Measurements from ENCODE around the gene CRYBG1.

GRCh38 chr6:106579281-106579680 lies 218.8 kb downstream of the CRYBG1 start:
- TF ChIP-seq, protein P1, sequence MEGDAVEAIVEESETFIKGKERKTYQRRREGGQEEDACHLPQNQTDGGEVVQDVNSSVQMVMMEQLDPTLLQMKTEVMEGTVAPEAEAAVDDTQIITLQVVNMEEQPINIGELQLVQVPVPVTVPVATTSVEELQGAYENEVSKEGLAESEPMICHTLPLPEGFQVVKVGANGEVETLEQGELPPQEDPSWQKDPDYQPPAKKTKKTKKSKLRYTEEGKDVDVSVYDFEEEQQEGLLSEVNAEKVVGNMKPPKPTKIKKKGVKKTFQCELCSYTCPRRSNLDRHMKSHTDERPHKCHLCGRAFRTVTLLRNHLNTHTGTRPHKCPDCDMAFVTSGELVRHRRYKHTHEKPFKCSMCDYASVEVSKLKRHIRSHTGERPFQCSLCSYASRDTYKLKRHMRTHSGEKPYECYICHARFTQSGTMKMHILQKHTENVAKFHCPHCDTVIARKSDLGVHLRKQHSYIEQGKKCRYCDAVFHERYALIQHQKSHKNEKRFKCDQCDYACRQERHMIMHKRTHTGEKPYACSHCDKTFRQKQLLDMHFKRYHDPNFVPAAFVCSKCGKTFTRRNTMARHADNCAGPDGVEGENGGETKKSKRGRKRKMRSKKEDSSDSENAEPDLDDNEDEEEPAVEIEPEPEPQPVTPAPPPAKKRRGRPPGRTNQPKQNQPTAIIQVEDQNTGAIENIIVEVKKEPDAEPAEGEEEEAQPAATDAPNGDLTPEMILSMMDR (conservative IDR thresholded peaks at IDR 0.05; ENCODE audit: low read depth, low read length), result no peak
- no peak for TF ChIP-seq EZH2phosphoT487 (IDR thresholded peaks at IDR 0.05; ENCODE audit: borderline replicate concordance, low read length)

All from PC-3 (cell line).